GM18519 (cell line): ENCODE results near the gene S100Z.
"Not testable (repeated sequence)": the region's sequence is repeated elsewhere in the genome, so short reads cannot be mapped to it uniquely, and the experiment has no call there.

Experiments used
- ATAC-seq: cut with Tn5 transposase; IDR thresholded peaks from one replicate; pipeline ENCODE4 v1.9.1; 2021; ENCODE audit warnings: mild to moderate bottlenecking, moderate library complexity; ENCODE audit not compliant: unreplicated experiment, low FRiP score

The S100Z gene

DNA sequence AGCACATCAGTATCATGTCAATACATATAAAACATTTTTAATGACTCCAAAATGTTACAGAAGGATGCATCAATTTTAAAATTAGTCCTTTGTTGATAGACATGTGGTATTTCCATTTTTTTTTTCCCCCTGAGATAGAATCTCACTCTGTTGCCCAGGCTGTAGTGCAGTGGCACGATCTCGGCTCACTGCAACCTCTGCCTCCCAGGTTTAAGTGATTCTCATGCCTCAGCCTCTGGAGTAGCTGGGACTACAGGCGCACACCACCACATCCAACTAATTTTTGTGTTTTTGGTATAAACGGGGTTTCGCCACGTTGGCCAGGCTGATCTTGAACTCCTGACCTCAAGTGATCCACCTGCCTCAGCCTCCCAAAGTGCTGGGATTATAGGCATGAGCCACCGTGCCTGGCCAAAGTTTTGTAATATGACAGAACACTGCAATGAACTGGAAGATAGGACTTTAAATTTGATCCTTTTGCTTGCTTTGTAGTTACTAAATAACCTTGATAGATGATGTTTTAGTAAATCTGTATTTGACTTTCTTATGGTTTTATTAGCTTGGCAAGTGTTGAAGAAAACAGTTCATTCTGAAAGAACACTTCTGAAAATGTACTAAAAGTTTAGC lies 27.6 kb upstream of the S100Z start:
- not testable (repeated sequence) for ATAC-seq

DNA sequence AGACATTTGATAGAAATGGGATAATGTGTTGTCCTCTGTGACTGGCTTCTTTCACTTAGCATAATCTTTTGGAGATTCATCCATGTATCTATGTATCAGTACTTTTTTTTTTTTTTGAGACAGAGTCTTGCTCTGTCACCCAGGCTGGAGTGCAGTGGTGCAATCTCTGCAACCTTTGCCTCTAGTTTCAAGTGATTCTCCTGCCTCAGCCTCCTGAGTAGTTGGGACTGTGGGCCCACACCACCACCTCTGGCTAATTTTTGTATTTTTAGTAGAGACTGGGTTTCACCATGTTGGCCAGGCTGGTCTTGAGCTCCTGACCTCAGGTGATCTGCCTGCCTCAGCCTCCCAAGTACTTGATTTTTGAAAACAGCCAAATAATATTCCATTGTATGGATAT lies 23.4 kb upstream of the S100Z start:
- ATAC-seq, result not testable (repeated sequence)

DNA sequence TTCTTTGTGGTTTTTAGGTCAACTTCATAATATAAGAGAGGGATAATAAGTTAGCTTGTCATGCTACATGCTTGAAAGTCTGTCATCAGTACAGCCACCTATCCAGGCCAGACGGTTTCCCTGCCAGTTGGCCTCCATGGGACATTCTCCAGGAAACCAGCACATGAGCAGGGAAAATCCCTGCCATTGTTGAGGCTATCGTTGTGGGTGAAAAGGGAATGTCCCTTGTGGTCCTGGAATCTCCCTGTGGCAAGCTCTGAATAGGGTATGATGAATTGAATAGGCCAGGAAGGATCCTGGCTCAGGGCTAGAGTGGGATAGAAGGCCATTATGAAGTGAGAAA lies 18.7 kb upstream of the S100Z start:
- no peak for ATAC-seq

DNA sequence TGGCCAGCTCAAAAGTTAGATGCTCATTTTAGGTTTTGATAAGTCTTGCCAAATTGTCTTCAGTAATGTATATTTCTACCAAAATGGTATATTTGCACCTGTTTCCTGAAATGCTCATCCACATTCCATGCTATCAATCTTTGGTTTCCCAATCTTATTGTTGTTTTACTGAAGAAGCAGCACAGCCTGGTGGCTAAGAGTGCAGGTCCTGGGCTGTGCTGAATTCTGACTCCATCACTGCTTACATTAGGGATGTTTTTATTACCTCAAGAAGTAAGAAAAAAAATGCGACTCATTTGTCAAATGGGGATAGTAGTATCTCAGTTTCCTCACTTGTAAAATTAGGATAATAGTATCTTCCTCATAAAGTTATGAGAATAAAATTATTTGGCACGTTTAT lies 13.6 kb upstream of the S100Z start:
- no peak for ATAC-seq

DNA sequence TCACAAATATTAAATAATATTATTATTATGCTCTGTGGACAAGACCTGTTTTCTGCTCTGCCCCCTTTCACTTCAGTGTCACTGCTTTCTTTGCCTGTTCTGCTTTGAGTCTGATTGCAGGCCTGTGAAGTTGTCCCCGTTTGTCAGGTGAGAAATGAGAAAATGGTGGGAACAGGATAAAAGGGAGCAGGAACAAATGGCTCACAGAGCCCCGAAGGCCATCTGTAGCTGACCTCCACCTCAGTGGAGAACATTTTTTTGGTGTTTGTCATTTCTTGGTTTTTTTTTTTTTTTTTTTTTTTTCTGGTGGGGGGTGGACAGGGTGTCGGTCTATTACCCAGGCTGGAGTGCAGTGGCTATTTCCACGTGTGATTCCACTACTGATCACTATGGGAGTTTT lies 13.2 kb upstream of the S100Z start:
- no peak for ATAC-seq

DNA sequence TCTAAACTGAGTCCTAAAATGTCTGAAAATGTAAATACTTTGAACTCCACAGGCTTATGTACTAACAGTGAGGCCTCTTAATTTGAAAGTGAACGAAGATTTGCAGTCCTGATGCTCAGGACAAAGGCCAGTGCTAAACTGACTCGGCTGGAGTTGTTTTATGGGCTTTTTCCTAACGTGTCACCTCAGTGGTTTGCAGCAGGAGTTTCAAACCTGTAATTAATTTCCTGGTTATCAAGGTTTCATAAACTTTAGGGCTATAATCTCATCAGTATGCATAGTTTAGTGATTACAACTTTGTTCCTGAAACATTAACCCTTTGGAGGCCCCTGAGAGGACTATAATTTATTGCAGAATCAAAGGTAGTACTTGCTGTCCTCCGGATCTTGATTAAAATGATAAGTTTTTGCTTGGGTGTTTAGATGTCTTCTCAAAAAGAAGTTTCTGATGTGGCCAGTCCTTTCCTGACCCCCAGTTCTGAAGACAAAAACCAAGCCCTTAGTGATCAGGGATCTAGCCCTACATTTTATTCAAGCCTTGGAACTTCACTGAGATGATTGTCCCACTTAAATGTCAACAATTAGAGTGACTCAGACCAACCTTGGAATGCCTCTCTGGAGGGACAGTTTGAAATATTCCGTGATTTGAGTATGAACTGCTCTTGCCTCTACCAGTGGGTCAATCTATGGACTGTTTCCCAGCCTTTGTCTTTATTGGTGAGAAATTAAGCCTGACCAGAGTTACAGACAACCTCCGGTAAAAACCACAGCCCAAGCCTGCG lies 11.1 kb upstream of the S100Z start:
- no peak for ATAC-seq

DNA sequence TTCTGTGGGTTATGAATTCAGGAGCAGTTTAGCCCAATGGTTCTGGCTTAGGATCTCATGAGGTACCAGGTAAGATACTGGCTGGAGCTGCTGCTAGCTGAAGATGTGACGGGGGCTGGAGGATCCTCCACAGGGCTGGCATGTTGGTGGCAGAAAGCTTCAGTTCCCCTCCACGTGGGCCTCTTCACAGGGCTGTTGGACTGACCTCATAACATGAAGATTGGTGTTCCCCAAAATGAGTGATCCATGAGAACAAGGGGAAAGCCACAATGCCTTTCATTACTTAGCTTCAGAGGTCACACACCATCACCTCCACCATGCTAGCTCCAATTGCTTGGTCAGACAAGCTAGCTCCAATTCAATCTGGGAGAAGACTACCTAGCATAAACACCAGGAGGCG lies 8.5 kb upstream of the S100Z start:
- no peak for ATAC-seq

DNA sequence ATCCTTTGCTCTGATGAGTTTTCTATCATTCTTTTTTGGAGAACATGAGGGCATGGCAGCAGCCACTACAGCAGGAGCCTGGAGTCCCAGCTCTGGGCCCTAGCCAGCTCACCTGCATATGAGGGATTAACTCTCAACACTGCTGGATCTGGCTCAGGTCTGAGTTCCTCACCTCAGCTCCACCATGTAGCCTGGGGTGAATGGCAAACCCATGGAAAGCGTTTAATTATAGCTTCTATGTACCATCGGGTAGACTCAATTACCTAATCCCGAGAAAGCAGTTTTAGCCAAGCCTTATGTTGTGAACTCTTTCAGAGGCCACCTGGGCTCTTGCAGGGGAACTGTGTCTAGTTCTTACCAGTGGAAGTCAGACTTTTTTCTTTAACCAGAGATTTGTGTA lies 3.9 kb upstream of the S100Z start:
- ATAC-seq, result no peak

DNA sequence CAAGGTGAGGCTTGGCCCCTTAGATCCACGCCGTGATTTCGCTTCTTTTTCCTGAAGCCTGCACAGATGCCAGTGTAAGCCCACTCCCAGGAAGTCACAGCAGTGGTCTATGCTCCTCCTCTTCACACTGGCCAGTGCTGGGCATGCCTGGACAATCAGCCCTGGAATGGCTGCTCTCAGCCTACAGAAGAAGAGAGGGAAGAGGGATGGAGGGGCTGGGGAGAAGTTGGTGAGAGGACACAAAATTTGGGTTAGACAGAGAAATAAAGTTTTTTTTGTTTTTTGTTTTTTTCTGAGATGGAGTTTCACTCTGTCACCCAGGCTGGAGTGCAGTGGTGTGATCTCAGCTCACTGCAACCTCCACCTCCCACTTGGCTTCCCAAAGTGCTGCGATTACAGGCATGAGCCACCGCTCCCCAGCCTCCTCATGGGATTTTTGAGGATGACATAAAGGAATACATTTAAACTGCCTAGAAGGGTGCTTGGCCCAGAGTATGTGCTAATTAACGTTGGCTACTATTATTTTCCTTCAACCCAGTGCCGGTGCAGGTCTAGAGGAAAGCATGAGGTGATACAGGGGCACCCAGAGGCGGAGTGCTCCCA lies 830 bp downstream of the S100Z start:
- ATAC-seq, result no peak

DNA sequence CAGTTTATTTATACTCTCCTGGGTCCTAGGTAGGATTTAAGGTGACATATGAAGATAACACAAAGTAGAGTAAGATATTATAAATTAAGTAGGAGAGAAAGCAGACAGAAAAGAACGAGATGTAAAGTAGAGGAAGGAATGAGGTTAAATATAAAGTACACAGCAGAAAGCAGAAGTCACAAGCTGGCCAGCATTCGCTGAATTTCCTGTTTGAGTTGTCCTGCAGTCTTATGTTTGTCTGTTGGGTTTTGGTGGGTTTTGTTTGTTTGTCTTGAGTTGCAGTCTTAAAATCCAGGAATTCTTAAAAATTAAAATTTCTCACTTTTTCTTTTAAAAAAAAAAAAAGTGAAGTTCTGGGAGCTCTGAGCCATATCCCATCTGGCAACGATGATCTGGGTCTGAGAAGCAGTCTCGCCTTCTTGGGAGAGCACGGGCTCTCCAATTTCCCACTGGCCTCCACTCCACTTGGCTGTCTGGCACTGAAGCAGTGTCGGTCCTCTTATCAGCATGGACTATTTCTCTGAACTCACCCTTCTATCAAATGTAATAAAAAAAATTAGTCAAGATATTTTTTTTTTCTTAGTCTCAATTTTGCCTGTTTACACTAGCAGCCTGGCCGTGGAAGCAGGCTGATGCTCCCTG lies 2.0 kb downstream of the S100Z start:
- no peak for ATAC-seq

DNA sequence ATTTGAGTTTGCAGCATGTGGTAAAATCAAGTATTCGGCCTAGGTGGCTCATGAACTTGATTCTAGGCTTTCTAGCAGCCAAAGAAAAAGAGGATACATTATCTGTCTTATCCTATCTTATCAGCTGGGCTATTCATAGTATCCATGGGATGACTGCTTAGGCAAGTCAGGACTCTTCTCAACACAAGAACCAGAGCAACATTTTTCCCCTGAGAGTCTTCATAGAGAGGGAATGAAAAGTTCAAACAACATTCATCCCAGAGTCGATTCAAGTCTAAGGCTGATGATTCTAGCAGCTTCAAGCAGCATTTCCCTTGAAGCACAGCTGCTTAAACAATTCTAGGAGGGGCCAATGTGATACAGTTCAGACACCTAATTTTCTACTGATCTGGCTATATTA lies 3.0 kb downstream of the S100Z start:
- ATAC-seq, result no peak

DNA sequence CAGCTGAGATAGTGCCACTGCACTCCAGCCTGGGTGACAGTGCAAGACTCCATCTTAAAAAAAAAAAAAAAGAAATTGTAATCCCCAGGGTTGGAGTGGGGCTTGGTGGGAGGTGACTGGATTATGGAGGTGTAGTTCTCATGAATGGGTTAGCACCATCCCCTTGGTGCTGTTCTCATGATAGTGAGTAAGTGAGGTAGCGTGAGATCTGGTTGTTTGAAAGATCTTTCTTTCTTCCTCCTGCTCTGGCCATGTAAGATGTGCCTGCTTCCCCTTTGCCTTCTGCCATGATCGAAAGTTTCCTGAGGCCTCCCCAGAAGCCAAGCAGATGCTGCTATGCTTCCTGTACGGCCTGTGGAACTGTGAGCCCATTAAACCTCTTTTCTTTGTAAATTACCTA lies 3.9 kb downstream of the S100Z start:
- not testable (repeated sequence) for ATAC-seq

DNA sequence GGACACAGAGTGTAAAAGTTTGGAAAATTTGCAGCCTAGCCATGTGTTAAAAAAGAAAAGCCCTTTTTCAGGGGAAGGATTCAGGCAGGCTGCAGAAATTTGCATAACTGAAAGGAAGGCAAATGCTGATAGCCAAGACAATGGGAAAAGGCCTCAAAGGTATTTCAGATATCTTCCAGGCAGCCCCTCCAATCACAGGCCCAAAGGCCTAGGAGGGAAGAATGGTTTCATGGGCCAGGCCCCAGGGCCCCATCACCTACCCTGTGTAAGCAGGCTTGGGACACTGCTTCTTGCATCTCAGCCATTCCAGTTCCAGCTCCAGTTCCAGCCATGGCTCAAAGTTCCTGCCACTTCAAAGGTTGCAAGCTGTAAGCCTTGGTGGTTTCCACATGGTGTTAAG lies 4.8 kb downstream of the S100Z start:
- no peak for ATAC-seq

DNA sequence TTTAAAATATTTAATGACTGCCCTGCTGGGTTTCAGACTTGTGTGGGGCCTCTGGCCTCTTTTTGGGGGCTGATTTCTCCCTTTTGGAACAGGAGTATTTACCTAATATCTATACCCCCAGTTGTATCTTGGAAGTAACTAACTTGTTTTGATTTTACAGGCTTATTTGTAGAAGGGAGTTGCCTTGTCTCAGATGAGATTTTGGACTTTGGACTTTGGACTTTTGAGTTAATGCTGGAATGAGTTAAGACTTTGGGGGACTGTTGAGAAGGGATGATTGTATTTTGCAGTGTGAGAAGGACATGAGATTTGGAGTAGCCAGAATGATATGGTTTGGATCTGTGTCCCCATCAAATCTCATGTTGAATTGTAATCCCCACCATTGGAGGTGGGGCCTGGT lies 5.7 kb downstream of the S100Z start:
- ATAC-seq, result not testable (repeated sequence)

DNA sequence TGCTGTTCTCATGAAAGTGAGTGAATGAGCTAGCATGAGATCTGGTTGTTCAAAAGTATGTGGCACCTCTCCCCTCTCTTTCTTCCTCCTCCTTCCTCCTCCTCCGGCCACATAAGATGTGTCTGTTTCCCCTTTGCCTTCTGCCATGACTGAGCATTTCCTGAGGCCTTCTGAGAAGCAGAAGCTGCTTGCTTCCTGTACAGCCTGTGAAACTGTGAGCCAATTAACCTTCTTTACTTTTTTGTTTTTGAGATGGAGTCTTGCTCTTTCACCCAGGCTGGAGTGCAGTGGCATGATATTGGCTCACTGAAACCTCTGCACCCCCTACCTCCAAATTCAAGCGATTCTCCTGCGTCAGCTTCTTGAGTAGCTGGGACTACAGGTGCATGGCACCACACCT lies 6.1 kb downstream of the S100Z start:
- no peak for ATAC-seq

DNA sequence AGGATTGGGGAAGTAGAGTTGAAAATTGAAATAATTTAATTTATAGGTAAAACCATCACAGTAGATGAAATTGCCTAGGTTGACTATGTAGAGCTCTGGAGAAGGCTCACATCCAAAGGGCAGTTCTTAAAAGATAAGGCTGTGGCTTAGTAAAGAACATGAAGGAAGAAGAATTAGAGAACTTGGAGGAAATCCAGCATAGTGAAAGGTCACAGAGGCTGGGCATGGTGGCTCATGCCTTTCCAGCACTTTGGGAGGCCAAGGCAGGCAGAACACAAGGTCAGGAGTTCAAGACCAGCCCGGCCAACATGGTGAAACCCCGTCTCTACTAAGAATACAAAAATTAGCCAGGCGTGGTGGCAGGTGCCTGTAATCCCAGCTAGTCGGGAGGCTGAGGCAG lies 7.0 kb downstream of the S100Z start:
- not testable (repeated sequence) for ATAC-seq

DNA sequence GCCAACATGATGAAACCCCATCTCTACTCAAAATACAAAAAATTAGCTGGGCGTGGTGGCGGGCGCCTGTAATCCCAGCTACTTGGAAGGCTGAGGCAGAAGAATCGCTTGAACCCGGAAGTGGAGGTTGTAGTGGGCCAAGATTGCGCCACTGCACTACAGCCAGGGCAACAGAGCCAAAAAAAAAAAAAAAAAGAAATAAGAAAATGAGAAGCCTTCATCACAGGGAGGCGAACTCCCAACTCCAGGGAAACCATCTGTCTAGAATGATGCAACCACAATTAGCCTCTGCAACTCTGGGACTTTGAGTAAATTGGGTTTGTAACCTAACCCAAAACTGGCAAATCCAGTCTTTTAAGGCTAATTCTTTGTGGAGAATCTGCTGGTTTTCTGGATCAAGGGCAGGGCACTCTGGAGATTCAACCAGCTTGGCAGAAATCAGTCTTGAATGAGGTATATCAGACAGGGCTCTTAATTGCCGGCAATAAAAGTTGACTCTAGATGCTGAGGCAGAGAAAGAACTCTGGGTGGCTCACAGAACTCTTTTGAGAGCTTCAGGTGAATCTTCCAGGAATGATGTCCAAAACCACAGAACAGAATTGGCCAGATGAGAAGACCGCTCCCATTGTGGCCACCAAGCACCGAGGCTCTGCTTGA lies 9.9 kb downstream of the S100Z start:
- ATAC-seq, result no peak

DNA sequence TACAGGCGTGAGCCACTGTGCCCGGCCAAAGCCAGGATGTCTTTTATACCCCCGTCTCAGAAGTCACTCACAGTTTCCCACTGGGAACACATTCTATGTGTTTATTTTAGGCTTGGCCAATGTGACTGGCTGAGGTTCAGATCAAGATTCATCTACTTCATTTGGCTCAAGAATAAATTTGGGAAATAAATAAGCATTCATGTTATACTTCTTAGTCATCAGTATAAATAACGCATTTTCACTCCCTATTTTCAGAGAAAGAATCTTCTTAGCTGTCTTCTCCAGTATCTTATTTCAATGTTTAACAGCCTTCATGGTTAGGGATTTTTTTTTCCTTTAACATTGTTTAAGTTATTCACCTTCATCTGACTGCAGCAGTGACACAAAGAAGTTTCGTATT lies 11.8 kb downstream of the S100Z start:
- no peak for ATAC-seq

DNA sequence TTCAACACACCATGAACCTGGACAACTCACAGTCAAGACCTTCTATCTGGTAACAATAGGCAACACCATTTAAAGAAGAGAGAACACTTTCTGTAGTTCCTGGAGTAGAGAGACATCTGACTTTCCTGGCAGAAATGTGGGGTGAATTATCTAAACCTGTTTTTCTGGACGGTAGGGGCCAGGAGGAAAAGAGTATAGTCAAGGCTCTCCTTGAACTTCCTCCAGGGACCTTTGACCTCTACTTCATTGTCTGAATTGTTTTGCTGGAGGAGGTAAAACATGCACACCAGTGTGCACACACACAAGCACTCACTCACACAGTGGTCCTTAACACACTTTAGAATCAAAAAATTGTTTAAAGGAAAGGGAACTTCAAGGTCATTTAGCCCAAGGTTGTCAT lies 13.2 kb downstream of the S100Z start:
- ATAC-seq, result no peak

DNA sequence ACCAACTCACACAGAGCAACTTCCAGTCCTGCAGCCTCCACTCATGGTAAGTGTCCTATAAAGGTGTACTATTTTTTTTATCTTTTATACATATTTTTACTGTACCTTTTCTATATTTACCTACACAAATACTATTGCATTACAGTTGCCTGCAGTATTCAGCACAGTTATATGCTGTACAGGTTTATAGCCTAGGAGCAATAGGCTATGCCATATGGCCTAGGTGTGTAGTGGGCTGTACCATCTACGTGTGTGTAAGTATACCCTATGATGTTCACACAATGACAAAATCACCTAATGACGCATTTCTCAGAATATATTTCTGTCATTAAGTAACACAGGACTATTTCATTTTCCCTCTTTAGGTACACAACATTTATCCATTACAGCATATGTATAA lies 16.7 kb downstream of the S100Z start:
- ATAC-seq, result no peak

DNA sequence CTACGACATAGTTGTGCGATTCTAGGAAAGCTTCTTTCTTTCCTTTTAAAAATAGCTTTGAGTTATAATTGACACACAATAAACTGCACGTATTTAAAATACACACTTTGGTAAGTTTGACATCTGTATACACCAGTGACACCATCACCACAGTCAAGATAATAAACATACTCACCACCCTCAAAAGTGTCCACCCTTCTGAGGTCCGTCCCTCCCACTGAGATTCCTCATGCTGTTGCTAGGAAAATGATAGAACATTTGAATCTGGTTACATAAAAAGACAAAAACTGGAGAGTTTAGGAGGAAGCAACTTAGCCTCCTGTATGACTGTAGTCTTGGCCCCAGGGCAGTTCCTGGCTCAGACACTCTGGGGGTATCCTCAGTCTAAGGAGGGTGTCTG lies 17.2 kb downstream of the S100Z start:
- no peak for ATAC-seq
